Measurements from ENCODE around the gene PRDM1. TPM values are rescaled to one million over a fixed set of nuclear protein-coding genes. Genes with fewer than 3 reads are reported as not detected.
A peak's percentile ranks its signal among the peaks of the same experiment; 100 is the strongest.

The PRDM1 gene
- total RNA-seq, 2 experiments from 2014 or later = 112 to 115 TPM

DNA sequence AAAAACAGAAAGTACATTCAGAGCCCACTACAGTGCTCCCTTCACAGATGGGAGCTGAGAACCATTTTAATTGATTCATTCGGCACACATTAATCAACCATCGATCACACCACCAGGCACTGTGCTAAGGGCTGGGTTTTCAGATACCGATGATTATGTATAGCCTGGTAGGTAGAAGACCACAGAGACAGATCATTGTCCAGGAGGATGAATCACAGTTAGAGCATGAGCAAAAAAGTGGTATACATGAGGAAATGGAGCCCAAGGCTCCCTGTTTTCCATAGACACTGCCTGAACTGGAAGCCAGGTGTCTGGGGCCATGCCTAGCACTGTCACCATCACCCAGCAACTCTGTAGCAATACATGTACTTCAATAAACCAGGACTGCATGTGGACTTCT, 9.0 kb upstream of the PRDM1 start:
- CTCF ChIA-PET = no interaction called here
- Mint-ChIP-seq H3K27ac (no peak overlapping the region), H3K4me3 (no peak overlapping the region), H3K27me3 (no peaks in the 10 kb centered on the region), H3K36me3 (ENCODE audit: low read depth) (peaks cover 8% of the 10 kb centered on the region), H3K4me1 (peaks cover 9% of the 10 kb centered on the region), H3K9me3 (no peaks in the 10 kb centered on the region)
- POLR2A ChIA-PET = no interaction called here
- DNase-seq = no peak

DNA sequence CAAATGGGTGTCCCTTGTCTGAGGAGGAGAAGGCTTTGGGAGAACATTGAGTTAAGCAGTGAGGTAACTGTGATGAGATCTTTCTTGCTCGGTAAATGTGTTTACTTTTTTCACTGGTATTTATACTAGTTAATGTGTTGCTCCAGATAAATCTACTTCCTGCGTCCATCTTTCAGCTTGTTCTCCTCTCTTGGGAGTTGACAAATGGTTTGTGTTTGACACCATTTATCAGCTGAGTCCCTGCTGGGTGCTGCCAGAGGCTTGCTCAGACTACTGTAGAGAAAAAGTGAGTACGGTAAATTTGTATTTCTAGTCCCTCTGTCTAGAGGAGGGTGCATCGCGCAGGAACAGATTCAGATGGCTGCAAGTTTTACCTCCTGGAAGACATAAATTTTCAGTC, 8.3 kb upstream of the PRDM1 start:
- DNase-seq = no peak
- H3K4me1 Mint-ChIP-seq = peaks cover 14% of the 10 kb centered on the region
- H3K4me3 Mint-ChIP-seq = no peak overlapping the region
- ChIA-PET POLR2A (no interaction called here), CTCF (interaction anchor here (0.9 kb wide), 1 partner anchor 434 kb away, joined by 3 read pairs; no protein-coding TSS in a partner anchor)
- H3K27me3 Mint-ChIP-seq = no peaks in the 10 kb centered on the region
- no peaks in the 10 kb centered on the region for H3K9me3 Mint-ChIP-seq
- peaks cover 8% of the 10 kb centered on the region for H3K36me3 Mint-ChIP-seq (ENCODE audit: low read depth)
- H3K27ac Mint-ChIP-seq = no peak overlapping the region

DNA sequence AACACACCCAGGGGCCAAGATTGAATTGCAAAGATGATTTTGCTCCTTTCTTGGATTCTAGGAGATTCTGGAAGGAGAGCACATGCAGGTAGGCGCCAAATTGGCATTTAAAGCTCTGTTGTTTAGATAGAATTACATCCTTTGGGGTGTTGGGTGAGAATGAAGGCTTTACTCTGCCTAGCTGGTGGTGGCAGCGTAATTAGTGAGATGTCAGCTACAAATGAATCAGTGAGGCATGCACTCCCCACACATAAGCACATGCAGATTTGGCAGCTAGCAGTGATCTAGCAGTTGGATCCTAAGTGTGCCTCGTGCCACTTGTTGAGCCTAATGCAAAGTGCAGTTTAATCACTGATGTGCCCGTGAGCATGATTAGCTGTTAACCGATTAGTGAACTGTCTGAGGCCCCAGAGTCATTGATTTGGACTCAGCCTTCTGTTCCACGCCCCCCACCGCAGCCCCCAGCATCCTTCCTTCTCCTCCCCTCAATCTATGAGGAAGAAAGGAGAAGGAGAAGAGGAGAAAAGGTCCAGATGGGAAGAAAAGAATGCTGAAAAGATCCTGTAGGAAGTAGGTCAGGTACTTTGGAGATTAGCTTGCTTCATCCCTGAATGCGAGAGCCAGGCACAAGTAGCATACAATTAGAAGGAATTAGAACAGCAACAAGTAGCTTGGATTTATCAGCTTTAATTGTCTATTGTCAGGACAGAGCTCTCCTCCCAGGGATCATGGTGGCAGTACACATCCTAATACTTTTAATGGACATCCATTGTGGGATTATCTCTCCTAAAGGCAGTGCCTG, 6.0 kb upstream of the PRDM1 start:
- CTCF ChIA-PET = interaction anchor here (1.0 to 1.3 kb wide), 3 partner anchors 10 to 148 kb away, joined by 3 to 4 read pairs (median 3); no protein-coding TSS in a partner anchor
- H3K4me3 Mint-ChIP-seq = no peak overlapping the region
- no peak overlapping the region for H3K27ac Mint-ChIP-seq
- H3K4me1 Mint-ChIP-seq = peaks cover 34% of the 10 kb centered on the region
- peaks cover 8% of the 10 kb centered on the region for H3K36me3 Mint-ChIP-seq (ENCODE audit: low read depth)
- POLR2A ChIA-PET = interaction anchor here (0.5 to 1.3 kb wide), 2 partner anchors 19 to 24 kb away, joined by 3 to 4 read pairs; no protein-coding TSS in a partner anchor
- no peaks in the 10 kb centered on the region for H3K27me3 Mint-ChIP-seq
- no peak for DNase-seq
- no peaks in the 10 kb centered on the region for H3K9me3 Mint-ChIP-seq

DNA sequence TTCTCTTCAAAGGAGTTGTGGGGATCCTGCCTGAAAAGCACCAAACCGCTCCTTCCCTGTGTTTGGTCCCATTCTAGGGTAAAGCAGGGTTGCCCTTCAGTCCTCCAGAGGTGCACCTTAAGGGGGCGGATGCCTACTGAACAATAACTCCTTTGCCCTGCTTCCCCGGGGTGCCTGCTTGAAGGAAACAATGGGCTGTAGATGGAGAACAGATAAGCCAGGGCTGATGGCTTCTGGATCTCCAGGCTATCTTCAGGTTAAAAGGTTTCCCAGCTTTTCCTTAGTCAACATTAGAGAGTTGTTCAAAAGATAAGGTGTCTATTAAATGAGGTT, 5.4 kb upstream of the PRDM1 start:
- CTCF ChIA-PET = interaction anchor here (1.0 kb wide), 1 partner anchor 9 kb away, joined by 3 read pairs; no protein-coding TSS in a partner anchor
- no peaks in the 10 kb centered on the region for H3K9me3 Mint-ChIP-seq
- H3K4me1 Mint-ChIP-seq = peaks cover 39% of the 10 kb centered on the region
- no peak overlapping the region for H3K4me3 Mint-ChIP-seq
- DNase-seq = no peak
- POLR2A ChIA-PET = interaction anchor here (0.5 to 1.3 kb wide), 2 partner anchors 18 to 23 kb away, joined by 3 to 4 read pairs; no protein-coding TSS in a partner anchor
- no peaks in the 10 kb centered on the region for H3K27me3 Mint-ChIP-seq
- peaks cover 8% of the 10 kb centered on the region for H3K36me3 Mint-ChIP-seq (ENCODE audit: low read depth)
- no peak overlapping the region for H3K27ac Mint-ChIP-seq

DNA sequence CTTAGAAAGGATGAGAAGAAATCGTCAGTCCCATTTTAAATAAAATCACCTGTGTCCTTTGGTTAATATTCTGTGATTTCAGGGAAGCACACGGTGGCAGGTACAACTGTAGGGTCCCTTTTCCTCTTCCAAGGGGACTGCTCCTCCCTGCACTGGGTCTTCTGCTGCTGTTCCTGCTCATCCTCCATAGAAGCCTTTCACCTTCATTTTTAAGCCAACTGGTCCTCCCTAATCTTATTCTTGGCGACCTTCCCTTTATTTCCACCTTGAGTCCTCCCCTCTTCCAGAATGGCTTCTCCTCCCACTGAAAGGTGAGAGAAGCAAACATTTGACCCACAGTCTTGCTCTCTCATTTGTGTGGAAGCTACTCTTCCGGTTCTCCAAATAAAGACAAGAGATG, 4.4 kb upstream of the PRDM1 start:
- H3K36me3 Mint-ChIP-seq (ENCODE audit: low read depth) = peaks cover 12% of the 10 kb centered on the region
- ChIA-PET POLR2A (interaction anchor here (1.1 kb wide), 1 partner anchor 89 kb away, joined by 5 read pairs; no protein-coding TSS in a partner anchor), CTCF (interaction anchor here (1.3 to 1.7 kb wide), 2 partner anchors 71 to 650 kb away, joined by 4 to 5 read pairs; no protein-coding TSS in a partner anchor)
- no peak for DNase-seq
- no peak overlapping the region for H3K4me3 Mint-ChIP-seq
- no peaks in the 10 kb centered on the region for H3K27me3 Mint-ChIP-seq
- peaks cover 43% of the 10 kb centered on the region for H3K4me1 Mint-ChIP-seq
- H3K9me3 Mint-ChIP-seq = no peaks in the 10 kb centered on the region
- no peak overlapping the region for H3K27ac Mint-ChIP-seq

DNA sequence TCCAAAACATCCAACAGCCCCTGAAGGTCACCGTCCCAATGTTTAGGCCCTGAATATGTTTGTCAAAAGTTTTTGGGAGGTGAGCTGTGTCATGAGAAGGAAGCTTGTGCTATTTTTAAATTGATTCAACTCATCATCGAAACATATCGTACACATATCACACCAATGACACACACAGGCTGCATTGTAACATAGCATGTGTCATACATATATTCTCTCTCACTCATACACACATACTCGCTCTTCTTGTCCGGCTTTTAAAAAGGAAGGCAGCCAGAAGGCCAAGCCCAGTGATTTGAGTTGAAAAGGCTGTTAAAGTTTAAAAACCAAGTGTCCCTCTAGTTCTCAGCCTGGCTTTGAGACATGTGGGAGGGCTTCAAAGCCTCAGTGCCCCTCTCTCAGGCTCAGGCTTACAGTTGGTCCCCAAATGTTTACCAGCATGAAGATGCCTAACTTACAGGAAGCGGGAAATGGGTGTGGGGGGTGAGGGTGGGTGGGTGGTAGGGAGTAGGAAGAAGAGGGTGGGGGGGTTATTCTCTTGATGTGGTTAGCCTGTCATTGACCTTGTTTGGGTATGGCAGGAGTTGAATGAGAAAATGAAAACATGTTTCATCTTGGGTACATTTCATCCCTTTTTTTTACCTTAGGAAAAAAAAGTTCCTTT, 3.3 kb upstream of the PRDM1 start:
- H3K4me1 Mint-ChIP-seq = peaks cover 43% of the 10 kb centered on the region
- no peaks in the 10 kb centered on the region for H3K9me3 Mint-ChIP-seq
- no peaks in the 10 kb centered on the region for H3K27me3 Mint-ChIP-seq
- peak overlapping the region; percentile 59 for H3K4me3 Mint-ChIP-seq
- no peak for DNase-seq
- peak overlapping the region; percentile 85 for H3K27ac Mint-ChIP-seq
- ChIA-PET CTCF (interaction anchor here (0.5 to 2.2 kb wide), 10 partner anchors 10 to 651 kb away, joined by 3 to 13 read pairs (median 4); no protein-coding TSS in a partner anchor), POLR2A (interaction anchor here (0.6 to 6.0 kb wide), 15 partner anchors 16 to 437 kb away, joined by 3 to 207 read pairs (median 5); no protein-coding TSS in a partner anchor)
- H3K36me3 Mint-ChIP-seq (ENCODE audit: low read depth) = peaks cover 23% of the 10 kb centered on the region

DNA sequence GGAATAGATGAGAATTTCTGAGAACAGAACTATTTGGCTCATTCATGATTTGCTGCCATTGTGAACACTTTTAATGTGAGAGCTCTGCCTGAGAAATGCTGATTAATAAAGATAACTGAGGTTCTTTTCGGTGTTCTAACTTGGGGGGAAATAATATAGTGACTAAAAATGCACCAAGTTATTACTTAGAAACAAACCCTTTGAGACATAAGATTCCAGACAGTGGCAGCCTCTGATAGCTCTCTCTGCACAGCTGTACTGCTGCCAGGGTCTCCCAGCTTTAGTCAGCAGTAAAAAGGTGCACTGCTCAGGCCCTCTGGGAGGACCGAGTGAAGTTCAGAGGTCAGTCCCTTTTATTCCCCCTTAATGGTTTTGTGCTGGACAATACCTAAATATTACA, 2.5 kb upstream of the PRDM1 start:
- Mint-ChIP-seq H3K27ac (peak overlapping the region; percentile 71), H3K36me3 (ENCODE audit: low read depth) (peaks cover 30% of the 10 kb centered on the region), H3K4me1 (peaks cover 43% of the 10 kb centered on the region), H3K27me3 (no peaks in the 10 kb centered on the region), H3K9me3 (no peaks in the 10 kb centered on the region), H3K4me3 (peak overlapping the region; percentile 3)
- POLR2A ChIA-PET = interaction anchor here (0.7 to 6.0 kb wide), 13 partner anchors 15 to 437 kb away, joined by 3 to 207 read pairs (median 6); no protein-coding TSS in a partner anchor
- DNase-seq = no peak
- CTCF ChIA-PET = interaction anchor here (0.6 to 2.2 kb wide), 11 partner anchors 12 to 1294 kb away, joined by 3 to 13 read pairs (median 3); no protein-coding TSS in a partner anchor

DNA sequence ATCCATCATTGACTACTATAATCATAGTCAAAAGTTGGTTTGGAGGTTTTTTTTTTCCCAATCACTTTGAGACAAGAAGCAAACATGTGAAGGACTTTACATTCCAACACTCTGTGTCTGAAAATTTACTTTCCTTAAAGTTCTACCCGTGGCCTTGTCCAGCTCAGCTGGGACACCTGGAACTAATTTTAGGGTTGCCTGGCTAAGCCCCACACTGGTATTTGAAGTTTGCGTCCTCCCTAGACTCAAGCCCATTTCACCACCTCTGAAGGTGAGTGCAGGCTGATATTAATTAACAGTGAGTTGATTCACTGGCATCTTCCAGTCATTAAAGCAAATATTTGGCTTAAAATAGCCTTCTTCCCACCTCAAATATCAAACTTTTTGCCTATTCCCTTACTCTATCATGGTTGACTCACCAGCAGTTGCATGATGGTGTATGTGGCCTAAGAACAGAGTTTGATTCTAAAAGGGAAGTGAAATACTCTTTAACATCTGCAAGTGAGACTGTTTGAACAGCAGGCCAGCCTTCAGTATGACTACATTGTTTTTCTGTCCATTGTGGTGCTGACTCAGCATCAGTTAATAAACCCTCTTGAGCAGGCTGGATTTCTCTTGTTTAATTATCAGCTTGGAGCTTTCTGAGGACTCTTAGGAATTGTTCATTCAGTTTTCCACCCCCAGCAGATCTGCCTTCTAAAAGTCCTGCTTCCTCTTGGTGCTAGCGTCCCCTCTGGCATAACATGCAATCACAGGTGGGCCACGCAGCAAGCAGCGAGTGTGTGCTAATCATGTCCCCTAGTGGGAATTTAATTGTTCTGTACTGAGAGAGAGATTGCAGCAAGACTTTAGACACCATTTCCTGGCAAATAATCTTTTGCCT, 1.8 kb upstream of the PRDM1 start:
- no peaks in the 10 kb centered on the region for H3K27me3 Mint-ChIP-seq
- ChIA-PET CTCF (interaction anchor here (0.6 to 2.2 kb wide), 11 partner anchors 11 to 1295 kb away, joined by 3 to 13 read pairs (median 3); no protein-coding TSS in a partner anchor), POLR2A (interaction anchor here (0.7 to 6.0 kb wide), 13 partner anchors 14 to 438 kb away, joined by 3 to 207 read pairs (median 7); no protein-coding TSS in a partner anchor)
- H3K4me3 Mint-ChIP-seq = peak overlapping the region; percentile 22
- no peaks in the 10 kb centered on the region for H3K9me3 Mint-ChIP-seq
- peak overlapping the region; percentile 71 for H3K27ac Mint-ChIP-seq
- DNase-seq = no peak
- peaks cover 38% of the 10 kb centered on the region for H3K36me3 Mint-ChIP-seq (ENCODE audit: low read depth)
- peaks cover 50% of the 10 kb centered on the region for H3K4me1 Mint-ChIP-seq

DNA sequence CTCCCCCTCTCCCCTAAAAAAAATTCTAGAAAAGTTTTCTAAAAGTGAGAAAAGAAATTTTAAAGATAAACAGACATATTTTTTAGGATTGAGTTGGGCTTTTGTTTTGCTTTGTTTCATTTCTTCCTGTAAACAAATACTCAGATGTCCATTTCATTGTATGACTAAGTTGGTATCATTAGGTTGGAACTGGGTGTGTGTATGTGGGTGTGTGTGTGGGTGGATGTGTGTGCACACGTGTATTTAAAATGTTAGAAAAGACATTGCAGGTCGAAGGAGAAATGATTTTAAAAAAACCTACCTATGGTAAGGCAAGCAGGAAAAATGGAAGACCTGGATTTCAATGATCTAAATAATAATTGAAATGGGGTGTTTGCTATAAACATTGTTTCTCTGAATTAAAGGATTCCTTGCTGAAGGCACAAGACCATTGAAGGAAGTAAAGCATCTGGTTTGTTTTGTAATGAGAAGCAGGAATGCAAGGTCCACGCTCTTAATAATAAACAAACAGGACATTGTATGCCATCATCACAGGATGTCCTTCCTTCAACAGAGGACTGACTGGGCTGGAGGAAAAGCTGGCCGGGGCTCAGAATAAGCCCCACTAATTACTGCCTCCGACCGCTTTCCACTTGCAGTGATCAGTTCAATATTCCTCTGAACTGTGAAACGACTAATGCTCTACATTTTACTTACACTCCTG, 996 bp upstream of the PRDM1 start:
- Mint-ChIP-seq H3K36me3 (ENCODE audit: low read depth) (peaks cover 46% of the 10 kb centered on the region), H3K9me3 (no peaks in the 10 kb centered on the region), H3K4me1 (peaks cover 57% of the 10 kb centered on the region), H3K27me3 (no peaks in the 10 kb centered on the region), H3K4me3 (peak overlapping the region; percentile 97), H3K27ac (peak overlapping the region; percentile 71)
- ChIA-PET CTCF (interaction anchor here (1.0 to 5.5 kb wide), 13 partner anchors 14 to 444 kb away, joined by 3 to 56 read pairs (median 5); no protein-coding TSS in a partner anchor), POLR2A (interaction anchor here (0.8 to 6.0 kb wide), 19 partner anchors 13 to 486 kb away, joined by 3 to 207 read pairs (median 7); no protein-coding TSS in a partner anchor)
- no peak for DNase-seq

DNA sequence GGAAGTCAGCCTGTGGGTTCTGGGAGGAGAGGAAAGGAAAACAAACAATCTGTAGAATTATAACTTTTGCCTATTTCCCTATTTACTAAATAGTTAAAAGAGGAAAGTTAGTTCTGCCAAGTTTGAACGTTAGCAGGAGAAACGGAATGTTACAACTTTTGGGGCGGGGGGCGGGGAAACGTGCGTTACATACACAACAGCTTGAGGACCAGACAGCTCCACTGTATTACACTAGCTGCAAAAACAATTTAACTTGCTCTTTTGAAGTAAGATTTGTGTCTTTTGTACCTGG, 498 bp upstream of the PRDM1 start:
- Mint-ChIP-seq H3K9me3 (no peaks in the 10 kb centered on the region), H3K27ac (peak overlapping the region; percentile 71), H3K4me3 (peak overlapping the region; percentile 97), H3K27me3 (no peaks in the 10 kb centered on the region), H3K4me1 (peaks cover 62% of the 10 kb centered on the region), H3K36me3 (ENCODE audit: low read depth) (peaks cover 51% of the 10 kb centered on the region)
- CTCF ChIA-PET = interaction anchor here (0.8 to 5.5 kb wide), 20 partner anchors 9 to 652 kb away, joined by 3 to 56 read pairs (median 4); no protein-coding TSS in a partner anchor
- no peak for DNase-seq
- POLR2A ChIA-PET = interaction anchor here (0.6 to 6.0 kb wide), 26 partner anchors 10 to 628 kb away, joined by 3 to 207 read pairs (median 6); partner anchors contain the start of gene ATG5

DNA sequence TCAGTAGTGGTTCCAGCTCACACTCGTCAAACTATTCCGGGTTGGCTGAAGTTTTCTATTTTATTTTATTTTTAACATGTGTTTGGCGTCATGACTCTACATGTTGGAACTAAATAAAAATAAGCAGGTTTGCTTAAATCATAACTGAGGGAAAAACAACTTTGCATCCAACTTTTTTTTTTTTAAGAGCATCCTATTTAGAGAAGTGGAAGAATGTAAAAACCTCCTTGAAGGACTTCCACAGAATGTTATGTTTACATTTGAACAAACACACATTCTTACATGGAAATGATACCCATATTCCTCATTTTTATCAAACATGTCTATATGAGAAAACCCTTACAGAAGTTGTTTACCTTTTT, 659 bp downstream of the PRDM1 start:
- ChIA-PET CTCF (interaction anchor here (0.9 to 5.5 kb wide), 17 partner anchors 12 to 657 kb away, joined by 3 to 56 read pairs (median 4); no protein-coding TSS in a partner anchor), POLR2A (interaction anchor here (0.6 to 6.0 kb wide), 29 partner anchors 12 to 629 kb away, joined by 3 to 207 read pairs (median 6); partner anchors contain the start of gene ATG5)
- no peaks in the 10 kb centered on the region for H3K9me3 Mint-ChIP-seq
- H3K27me3 Mint-ChIP-seq = no peaks in the 10 kb centered on the region
- no peak for DNase-seq
- peaks cover 70% of the 10 kb centered on the region for H3K4me1 Mint-ChIP-seq
- H3K27ac Mint-ChIP-seq = peak overlapping the region; percentile 71
- peak overlapping the region; percentile 97 for H3K4me3 Mint-ChIP-seq
- H3K36me3 Mint-ChIP-seq (ENCODE audit: low read depth) = peaks cover 56% of the 10 kb centered on the region
